Measurements from ENCODE around the gene PIK3IP1.

PIK3IP1 gene, protein sequence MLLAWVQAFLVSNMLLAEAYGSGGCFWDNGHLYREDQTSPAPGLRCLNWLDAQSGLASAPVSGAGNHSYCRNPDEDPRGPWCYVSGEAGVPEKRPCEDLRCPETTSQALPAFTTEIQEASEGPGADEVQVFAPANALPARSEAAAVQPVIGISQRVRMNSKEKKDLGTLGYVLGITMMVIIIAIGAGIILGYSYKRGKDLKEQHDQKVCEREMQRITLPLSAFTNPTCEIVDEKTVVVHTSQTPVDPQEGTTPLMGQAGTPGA

DNA sequence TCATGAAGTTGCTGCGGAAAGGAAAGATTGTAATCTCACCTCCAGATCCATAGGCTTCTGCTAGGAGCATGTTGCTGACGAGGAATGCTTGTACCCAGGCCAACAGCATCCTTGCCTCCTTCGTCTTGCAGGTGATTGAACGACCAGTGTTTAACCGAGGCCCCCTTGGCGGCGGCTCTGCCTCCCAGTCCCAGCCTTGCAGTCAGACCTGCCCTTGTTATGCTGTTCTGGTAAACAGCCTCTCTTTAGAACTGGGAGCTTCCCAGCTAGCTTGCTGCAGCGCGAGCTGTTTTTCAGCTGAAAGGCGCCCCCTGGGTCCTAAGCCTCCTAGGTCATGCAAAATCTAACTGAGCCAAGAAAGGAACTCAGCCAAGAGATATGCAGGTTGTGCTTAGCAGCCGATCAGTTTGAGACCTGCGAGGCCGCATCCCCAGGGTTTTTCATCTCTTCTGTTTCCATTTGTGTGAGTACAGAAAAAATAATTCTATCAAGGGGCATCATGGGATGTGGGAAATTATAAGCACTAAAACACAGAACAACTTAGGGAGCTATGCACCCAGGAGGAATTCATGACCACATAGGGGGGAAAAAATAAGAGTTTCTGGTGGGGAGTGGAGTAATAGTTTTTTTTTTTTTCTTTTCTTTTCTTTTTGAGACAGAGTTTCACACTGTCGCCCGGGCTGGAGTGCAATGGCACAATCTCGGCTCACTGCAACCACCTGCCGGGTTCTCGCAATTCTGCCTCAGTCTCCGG is at the start of gene PIK3IP1:
Gene PIK3IP1 (minus strand): TSS at position 253 of the 754 bp plus-strand sequence. CDS start 144 bp downstream, at position 109.
- Histone ChIP-seq H3K4me3 (ENCODE audit: low read depth, low read length) (peak within 1 kb of the TSS; percentile 71), H3K36me3 (replicated peaks) (peaks cover 2% of the 10 kb centered on the region), H3K27ac (no peak within 1 kb of the TSS), H3K27me3 (replicated peaks) (no peaks in the 10 kb centered on the region)
- TF ChIP-seq, protein P1, sequence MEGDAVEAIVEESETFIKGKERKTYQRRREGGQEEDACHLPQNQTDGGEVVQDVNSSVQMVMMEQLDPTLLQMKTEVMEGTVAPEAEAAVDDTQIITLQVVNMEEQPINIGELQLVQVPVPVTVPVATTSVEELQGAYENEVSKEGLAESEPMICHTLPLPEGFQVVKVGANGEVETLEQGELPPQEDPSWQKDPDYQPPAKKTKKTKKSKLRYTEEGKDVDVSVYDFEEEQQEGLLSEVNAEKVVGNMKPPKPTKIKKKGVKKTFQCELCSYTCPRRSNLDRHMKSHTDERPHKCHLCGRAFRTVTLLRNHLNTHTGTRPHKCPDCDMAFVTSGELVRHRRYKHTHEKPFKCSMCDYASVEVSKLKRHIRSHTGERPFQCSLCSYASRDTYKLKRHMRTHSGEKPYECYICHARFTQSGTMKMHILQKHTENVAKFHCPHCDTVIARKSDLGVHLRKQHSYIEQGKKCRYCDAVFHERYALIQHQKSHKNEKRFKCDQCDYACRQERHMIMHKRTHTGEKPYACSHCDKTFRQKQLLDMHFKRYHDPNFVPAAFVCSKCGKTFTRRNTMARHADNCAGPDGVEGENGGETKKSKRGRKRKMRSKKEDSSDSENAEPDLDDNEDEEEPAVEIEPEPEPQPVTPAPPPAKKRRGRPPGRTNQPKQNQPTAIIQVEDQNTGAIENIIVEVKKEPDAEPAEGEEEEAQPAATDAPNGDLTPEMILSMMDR (IDR thresholded peaks at IDR 0.05; ENCODE audit: low read depth, low read length, missing control alignments): peak; percentile 69
- peak; percentile 84 for DNase-seq
- in situ Hi-C loops (cut with HindIII; ENCODE audit: low pct_ligation_motif_present, low sequenced_read_pairs): no loop called here

DNA sequence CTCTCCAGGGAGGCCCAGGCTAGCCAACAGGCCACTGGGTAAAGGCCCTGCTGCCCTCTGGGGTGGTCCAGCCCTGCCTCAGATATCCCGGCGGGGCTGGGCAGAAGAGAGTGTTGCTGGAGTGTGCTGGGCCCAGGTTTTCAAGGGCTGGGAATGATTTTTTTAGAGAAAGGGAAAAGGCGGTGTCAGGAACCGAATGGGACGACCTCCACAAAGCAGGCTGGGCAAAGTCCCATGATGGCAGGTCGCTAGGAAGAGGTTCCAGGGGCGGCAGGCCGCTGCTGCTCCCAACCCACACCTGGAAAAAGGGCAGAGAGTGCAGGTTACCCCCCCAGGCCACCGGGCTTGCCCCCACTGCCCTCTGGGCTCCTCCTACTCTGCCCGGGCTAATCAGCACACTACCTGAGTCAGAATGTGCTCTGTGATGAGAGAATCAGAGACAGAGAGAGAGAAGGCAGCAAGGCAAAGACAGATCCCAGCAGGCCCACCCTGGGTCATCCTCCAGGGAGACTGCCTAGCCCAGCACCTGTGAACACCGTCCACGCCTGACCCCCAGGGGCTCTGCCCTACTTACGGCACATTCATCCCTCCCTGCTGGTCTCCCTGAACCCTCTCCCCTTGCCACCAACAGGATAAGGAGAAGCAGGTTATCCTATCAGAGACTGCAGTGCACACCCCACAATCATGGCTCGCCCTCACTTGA is 49.2 kb upstream of the PIK3IP1 start:
- H3K27ac ChIP-seq: no peak overlapping the region
- in situ Hi-C loops (cut with HindIII; ENCODE audit: low pct_ligation_motif_present, low sequenced_read_pairs): no loop called here
- no peak overlapping the region for H3K4me3 ChIP-seq (ENCODE audit: low read depth, low read length)
- TF ChIP-seq, protein P1 (IDR thresholded peaks at IDR 0.05; ENCODE audit: low read depth, low read length, missing control alignments): no peak
- no peaks in the 10 kb centered on the region for H3K27me3 ChIP-seq (replicated peaks)
- H3K36me3 ChIP-seq (replicated peaks): peaks cover 18% of the 10 kb centered on the region
- no peak for DNase-seq

DNA sequence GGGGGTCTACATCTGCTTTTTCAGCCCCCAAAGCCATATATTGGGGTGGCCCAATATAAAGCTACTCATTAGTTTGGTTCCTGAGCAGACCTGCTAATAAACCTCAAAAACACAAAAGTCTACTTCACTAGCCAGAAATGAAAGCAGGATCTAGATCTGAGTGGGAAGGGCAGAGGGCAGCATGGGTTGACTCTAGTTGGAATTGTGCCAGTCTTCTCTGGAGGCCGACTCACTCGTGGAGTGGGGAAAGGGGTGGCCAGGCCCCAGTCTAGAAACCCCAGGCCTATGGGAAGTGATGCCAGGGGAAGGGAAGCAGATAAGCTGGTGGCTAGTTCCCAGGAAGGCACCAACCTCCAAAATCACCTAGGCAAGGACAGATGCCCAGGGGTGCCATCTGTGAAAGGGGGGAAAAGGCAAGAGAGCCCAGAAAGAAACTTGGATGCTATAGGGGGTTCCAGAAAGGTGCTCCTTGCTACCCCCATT is 48.5 kb upstream of the PIK3IP1 start:
- TF ChIP-seq, protein P1 (IDR thresholded peaks at IDR 0.05; ENCODE audit: low read depth, low read length, missing control alignments): no peak
- Histone ChIP-seq H3K27me3 (replicated peaks) (no peaks in the 10 kb centered on the region), H3K36me3 (replicated peaks) (peaks cover 18% of the 10 kb centered on the region), H3K27ac (no peak overlapping the region), H3K4me3 (ENCODE audit: low read depth, low read length) (no peak overlapping the region)
- no peak for DNase-seq
- in situ Hi-C loops (cut with HindIII; ENCODE audit: low pct_ligation_motif_present, low sequenced_read_pairs): no loop called here

DNA sequence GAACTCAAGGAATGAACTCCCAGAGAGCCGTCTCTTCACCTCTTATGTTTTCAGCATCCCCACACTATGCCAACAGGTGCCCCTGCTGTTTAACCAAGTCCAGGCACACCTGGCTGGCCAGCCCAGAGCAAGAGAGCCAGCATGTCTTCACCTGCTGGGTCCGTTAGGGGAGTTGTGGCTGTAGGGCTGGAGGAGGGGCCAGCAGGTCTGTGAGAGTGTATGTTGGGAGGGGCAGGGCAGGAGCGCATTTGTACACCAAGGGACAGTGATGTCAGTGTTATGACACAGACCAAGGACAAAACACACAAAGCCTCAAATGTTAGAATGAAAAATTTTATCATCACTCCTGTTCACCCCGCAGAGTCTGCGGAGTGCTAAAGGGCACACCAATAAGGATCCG is 48.1 kb upstream of the PIK3IP1 start:
- DNase-seq: no peak
- Histone ChIP-seq H3K27ac (no peak overlapping the region), H3K36me3 (replicated peaks) (peaks cover 20% of the 10 kb centered on the region), H3K4me3 (ENCODE audit: low read depth, low read length) (no peak overlapping the region), H3K27me3 (replicated peaks) (no peaks in the 10 kb centered on the region)
- TF ChIP-seq, protein P1 (IDR thresholded peaks at IDR 0.05; ENCODE audit: low read depth, low read length, missing control alignments): no peak
- in situ Hi-C loops (cut with HindIII; ENCODE audit: low pct_ligation_motif_present, low sequenced_read_pairs): no loop called here

DNA sequence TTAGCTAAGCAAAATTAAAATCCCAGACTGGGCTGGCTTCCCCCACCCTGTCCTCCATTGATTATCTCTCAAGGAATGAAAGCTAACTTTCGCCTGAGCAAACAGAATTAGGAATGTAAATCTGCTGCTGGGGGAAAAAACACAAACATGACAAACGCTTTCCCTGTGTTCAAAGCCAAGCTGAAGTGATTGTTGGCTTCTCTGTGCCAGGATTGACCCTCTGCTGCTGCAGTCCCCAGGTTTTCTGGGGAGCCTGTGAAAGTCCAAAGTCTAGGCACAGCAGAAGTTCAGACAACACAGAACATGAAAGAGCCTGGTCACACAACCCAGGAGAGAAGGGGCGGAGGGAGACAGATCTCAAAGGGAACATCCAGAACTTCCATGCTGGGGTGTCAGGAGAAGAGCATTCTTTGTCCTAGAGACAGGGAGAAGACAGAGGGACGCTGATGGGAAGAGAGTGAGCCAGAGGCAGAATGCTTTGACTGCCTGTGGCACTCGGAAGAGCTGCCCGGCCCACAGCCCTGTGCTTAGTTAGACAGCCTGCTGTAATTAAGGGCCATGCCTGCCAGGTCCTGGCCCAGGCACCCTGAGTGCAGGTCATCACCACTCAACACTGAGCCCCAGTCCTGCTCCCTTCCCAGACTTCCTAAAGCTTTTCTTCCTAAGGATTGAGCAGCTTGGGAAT is 47.0 kb upstream of the PIK3IP1 start:
- TF ChIP-seq, protein P1 (IDR thresholded peaks at IDR 0.05; ENCODE audit: low read depth, low read length, missing control alignments): no peak
- H3K27ac ChIP-seq: no peak overlapping the region

More for the DNA sequence above, 47.0 kb upstream of the PIK3IP1 start:
- in situ Hi-C loops (cut with HindIII; ENCODE audit: low pct_ligation_motif_present, low sequenced_read_pairs): no loop called here
- Histone ChIP-seq H3K27me3 (replicated peaks) (no peaks in the 10 kb centered on the region), H3K36me3 (replicated peaks) (peaks cover 31% of the 10 kb centered on the region), H3K4me3 (ENCODE audit: low read depth, low read length) (no peak overlapping the region)
- DNase-seq: no peak
